NCI-H128 (cell line): ENCODE results near the gene TNFRSF12A.

ENCODE experiments used
- DNase-seq: peaks from one replicate; lab custom pipeline; 2025; ENCODE audit not compliant: unreplicated experiment; lab: John Stamatoyannopoulos, UW

Gene TNFRSF12A

GRCh38 chr16:2985893-2986355 lies 34.2 kb upstream of the TNFRSF12A start:
- no peak for DNase-seq

GRCh38 chr16:2986623-2987188 lies 33.5 kb upstream of the TNFRSF12A start:
- DNase-seq: no peak

- DNase-seq: no peak
These were observed 32.9 kb upstream of the TNFRSF12A start for GRCh38 chr16:2987286-2987685.

GRCh38 chr16:2987833-2988232 lies 32.3 kb upstream of the TNFRSF12A start:
- DNase-seq: no peak

GRCh38 chr16:2988590-2989099 lies 31.5 kb upstream of the TNFRSF12A start:
- DNase-seq: no peak

GRCh38 chr16:2990891-2991290 lies 29.3 kb upstream of the TNFRSF12A start:
- DNase-seq: no peak

- DNase-seq: no peak
These were observed 28.5 kb upstream of the TNFRSF12A start for GRCh38 chr16:2991566-2992261.

- DNase-seq: no peak
These were observed 27.6 kb upstream of the TNFRSF12A start for GRCh38 chr16:2992383-2993081.

- no peak for DNase-seq
These were observed 23.9 kb upstream of the TNFRSF12A start for GRCh38 chr16:2996298-2996697.

GRCh38 chr16:2999929-3000328 lies 20.2 kb upstream of the TNFRSF12A start:
- DNase-seq: no peak

GRCh38 chr16:3000540-3000939 lies 19.6 kb upstream of the TNFRSF12A start:
- DNase-seq: no peak

- no peak for DNase-seq
These were observed 18.9 kb upstream of the TNFRSF12A start for GRCh38 chr16:3001316-3001715.

- peak; percentile 91 for DNase-seq
These were observed 16.4 kb upstream of the TNFRSF12A start for GRCh38 chr16:3003582-3004270.

GRCh38 chr16:3004319-3004718 lies 15.8 kb upstream of the TNFRSF12A start:
- DNase-seq: no peak

- no peak for DNase-seq
These were observed 15.3 kb upstream of the TNFRSF12A start for GRCh38 chr16:3004781-3005284.

GRCh38 chr16:3007059-3007956 lies 12.9 kb upstream of the TNFRSF12A start:
- DNase-seq: no peak

GRCh38 chr16:3007957-3008689 lies 12.0 kb upstream of the TNFRSF12A start:
- no peak for DNase-seq

GRCh38 chr16:3008690-3009037 lies 11.5 kb upstream of the TNFRSF12A start:
- DNase-seq: no peak

- DNase-seq: no peak
These were observed 10.4 kb upstream of the TNFRSF12A start for GRCh38 chr16:3009568-3010390.
